ENCODE results near the gene SSX2B. TPM values are rescaled to one million over a fixed set of nuclear protein-coding genes. Genes with fewer than 3 reads are reported as not detected.
"Not testable (repeated sequence)": the region's sequence is repeated elsewhere in the genome, so short reads cannot be mapped to it uniquely, and the experiment has no call there.

SSX2B gene
- total RNA-seq = 1 to 10 TPM in 1 of 4 donors, under 1 TPM in 1, not detected in 2; 0.94 to 3.5 TPM

DNA sequence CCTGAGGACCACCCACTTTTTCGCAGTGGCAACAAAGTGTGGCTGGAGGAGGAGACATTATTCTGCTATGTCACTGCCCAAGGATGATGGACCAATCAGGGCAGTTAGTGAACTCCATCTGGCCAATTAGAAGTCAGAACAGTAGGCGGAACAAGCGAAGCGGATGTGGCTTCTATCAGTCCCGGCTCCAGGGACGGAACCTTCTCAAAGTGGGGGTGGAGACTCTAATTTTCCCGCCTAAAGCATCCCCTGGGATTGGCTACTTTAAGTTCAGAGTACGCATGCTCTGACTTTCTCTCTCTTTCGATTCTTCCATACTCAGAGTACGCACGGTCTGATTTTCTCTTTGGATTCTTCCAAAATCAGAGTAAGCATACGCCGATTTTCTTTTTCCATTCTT, at the start of gene SSX2B:
TSS of gene SSX2B (plus strand) at position 301 of the 400 bp plus-strand sequence. CDS start 1,429 bp downstream, outside the sequence.
- H3K27me3 ChIP-seq; intact Hi-C loops (cut with DNase I); H3K9me3 ChIP-seq; H3K4me3 ChIP-seq (replicated peaks in 1 of 3); H3K27ac ChIP-seq; H3K36me3 ChIP-seq; DNase-seq; H3K4me1 ChIP-seq: not testable (repeated sequence)
- WGBS, 2 donors = no CpG with 5 or more reads among the region's 13 CpGs

GRCh38 chrX:52707078-52707477, 44.0 kb upstream of the SSX2B start, which contains the start of gene SSX2:
SSX2 (minus strand) TSS chrX:52707178; CDS start chrX:52705749, 1,429 bp downstream.
- H3K4me1 ChIP-seq; H3K36me3 ChIP-seq; H3K27me3 ChIP-seq; DNase-seq; H3K27ac ChIP-seq; H3K9me3 ChIP-seq; H3K4me3 ChIP-seq (replicated peaks in 1 of 3); intact Hi-C loops (cut with DNase I): not testable (repeated sequence)
- WGBS, 2 donors = no CpG with 5 or more reads among the region's 13 CpGs

GRCh38 chrX:52765983-52766382, 14.9 kb downstream of the SSX2B start:
- H3K36me3 ChIP-seq; H3K4me1 ChIP-seq; H3K27ac ChIP-seq; H3K27me3 ChIP-seq; DNase-seq; H3K9me3 ChIP-seq; intact Hi-C loops (cut with DNase I); H3K4me3 ChIP-seq (replicated peaks in 1 of 3): not testable (repeated sequence)
- WGBS, 2 donors = 90 to 100% methylated on average over 2 of the region's 5 CpGs

GRCh38 chrX:52773504-52773903, 22.5 kb downstream of the SSX2B start:
- H3K27me3 ChIP-seq; H3K36me3 ChIP-seq; H3K4me1 ChIP-seq; H3K27ac ChIP-seq; H3K4me3 ChIP-seq (replicated peaks in 1 of 3); intact Hi-C loops (cut with DNase I); H3K9me3 ChIP-seq; DNase-seq: not testable (repeated sequence)
- WGBS, 2 donors = 90 to 96% methylated on average over 8 to 10 of the region's 11 CpGs

DNA sequence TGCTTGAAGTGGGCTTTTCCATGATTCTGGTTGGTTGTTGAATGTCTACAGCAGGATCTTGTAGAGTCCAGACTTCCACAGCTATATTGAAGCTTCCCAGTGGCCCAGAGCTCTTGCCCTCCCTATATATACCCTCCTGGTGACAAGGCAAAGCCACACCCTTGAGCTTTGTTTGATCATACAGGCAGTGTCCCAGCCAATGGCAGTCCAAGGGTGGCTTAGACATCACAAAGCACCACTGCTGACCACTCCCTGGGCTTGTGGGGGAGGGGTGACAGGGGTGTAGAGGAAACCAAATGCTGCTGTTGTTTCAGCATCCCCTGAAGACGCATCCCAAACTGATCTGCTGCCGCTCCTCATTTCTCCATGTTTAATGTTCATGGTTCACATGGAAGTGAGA, 46.3 kb downstream of the SSX2B start, which contains the start of gene SPANXN5:
TSS of gene SPANXN5 (minus strand) at position 101 of the 400 bp plus-strand sequence. CDS start at position 22, 79 bp downstream.
- intact Hi-C loops (cut with DNase I); DNase-seq; H3K4me3 ChIP-seq (replicated peaks in 1 of 3); H3K4me1 ChIP-seq; H3K27me3 ChIP-seq; H3K9me3 ChIP-seq; H3K27ac ChIP-seq; H3K36me3 ChIP-seq: not testable (repeated sequence)
- 96 to 100% methylated on average over 2 of the region's 2 CpGs for WGBS, 2 donors

DNA sequence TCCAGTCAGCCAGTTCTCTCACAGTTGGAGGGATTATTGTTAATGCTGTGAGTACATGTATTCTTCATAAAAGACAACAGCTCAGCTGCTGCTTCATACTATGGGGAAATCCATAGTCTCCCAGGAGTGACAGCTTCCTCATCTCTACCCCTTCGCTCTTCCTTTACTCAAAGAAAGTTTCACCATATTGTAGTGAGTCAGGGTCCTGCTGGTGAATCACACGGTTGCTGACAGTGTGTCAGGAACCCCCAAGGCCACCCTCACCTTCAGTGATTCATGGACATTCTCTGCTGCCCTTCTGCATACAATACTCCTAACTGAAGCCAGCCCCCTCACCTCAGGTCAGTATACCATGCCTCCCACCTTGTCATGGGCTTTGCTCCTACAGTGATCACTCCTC, 53.8 kb downstream of the SSX2B start:
- H3K27me3 ChIP-seq; DNase-seq; intact Hi-C loops (cut with DNase I); H3K4me1 ChIP-seq; H3K27ac ChIP-seq; H3K36me3 ChIP-seq; H3K4me3 ChIP-seq (replicated peaks in 1 of 3); H3K9me3 ChIP-seq: not testable (repeated sequence)
- 84 to 89% methylated on average over 2 of the region's 2 CpGs for WGBS, 2 donors

Small RNA genes lying within 50 kb of the gene (small RNA-seq; reads per million reads assigned to genes)
- not detected for gene AC244505.3
- gene AC244505.5 = not detected
- not detected for gene AC244505.6
- gene AC244505.7 = not detected

Other genes starting within 250 kb of the SSX2B start
- not detected for gene XAGE1B, start 234.2 kb upstream of the SSX2B start, total RNA-seq
- gene SSX7, start 96.4 kb upstream of the SSX2B start, total RNA-seq = not detected
- not detected for gene SSX2, start 44.1 kb upstream of the SSX2B start, total RNA-seq
- not detected for gene SPANXN5, start 46.2 kb downstream of the SSX2B start, total RNA-seq
- not detected for gene XAGE5, start 60.0 kb downstream of the SSX2B start, total RNA-seq
- not detected for gene XAGE3, start 116.8 kb downstream of the SSX2B start, total RNA-seq
- 10 to 100 TPM; 15.3 to 31.4 (median 21.4) TPM for gene FAM156B, start 146.1 kb downstream of the SSX2B start, total RNA-seq
- 10 to 100 TPM in 3 of 4 donors, 1 to 10 TPM in 1; 7.7 to 19.9 (median 11.5) TPM for gene FAM156A, start 207.3 kb downstream of the SSX2B start, total RNA-seq